ENCODE results near the gene BPIFB6.

BPIFB6 gene

GRCh38 chr20:33064572-33065287, 33.3 kb downstream of the BPIFB6 start:
- DNase-seq: no peak

- DNase-seq: no peak
These were observed 34.3 kb downstream of the BPIFB6 start for GRCh38 chr20:33065785-33066184.

- DNase-seq: no peak
These were observed 36.4 kb downstream of the BPIFB6 start for GRCh38 chr20:33067806-33068205.

GRCh38 chr20:33068251-33068939, 36.9 kb downstream of the BPIFB6 start:
- DNase-seq: no peak

GRCh38 chr20:33069673-33070072, 38.2 kb downstream of the BPIFB6 start:
- DNase-seq: no peak

- DNase-seq: no peak
These were observed 38.9 kb downstream of the BPIFB6 start for GRCh38 chr20:33070111-33071053.

- no peak for DNase-seq
These were observed 39.8 kb downstream of the BPIFB6 start for GRCh38 chr20:33071198-33071597.

GRCh38 chr20:33072362-33072761, 40.9 kb downstream of the BPIFB6 start:
- no peak for DNase-seq

GRCh38 chr20:33072813-33073212, 41.4 kb downstream of the BPIFB6 start:
- DNase-seq: no peak

- DNase-seq: no peak
These were observed 43.2 kb downstream of the BPIFB6 start for GRCh38 chr20:33074675-33075074.

GRCh38 chr20:33075281-33075680, 43.8 kb downstream of the BPIFB6 start:
- no peak for DNase-seq

- no peak for DNase-seq
These were observed 45.4 kb downstream of the BPIFB6 start for GRCh38 chr20:33076662-33077372.

GRCh38 chr20:33079259-33079658, 47.8 kb downstream of the BPIFB6 start, which contains the start of gene BPIFB4:
Gene BPIFB4, plus strand, starts transcription at chr20:33079643. Its CDS starts 1,884 bp downstream, at chr20:33081527.
- DNase-seq: no peak

- DNase-seq: no peak
These were observed 50.1 kb downstream of the BPIFB6 start for GRCh38 chr20:33081411-33082154.

GRCh38 chr20:33082546-33082945, 51.1 kb downstream of the BPIFB6 start:
- no peak for DNase-seq

GRCh38 chr20:33083544-33084340, 52.3 kb downstream of the BPIFB6 start:
- DNase-seq: no peak

GRCh38 chr20:33084722-33085121, 53.3 kb downstream of the BPIFB6 start:
- DNase-seq: no peak

- DNase-seq: no peak
These were observed 54.7 kb downstream of the BPIFB6 start for GRCh38 chr20:33086052-33086722.

- DNase-seq: no peak
These were observed 59.7 kb downstream of the BPIFB6 start for GRCh38 chr20:33091147-33091546.

- no peak for DNase-seq
These were observed 60.2 kb downstream of the BPIFB6 start for GRCh38 chr20:33091693-33092092.

All from activated CD4-positive, CD25-positive, alpha-beta regulatory T cell treated with anti-CD3 and anti-CD28 coated beads, Interleukin-2, amount 50 U/mL, for 72 hours (primary cell).